ENCODE results near the gene SLIT3.

DNA sequence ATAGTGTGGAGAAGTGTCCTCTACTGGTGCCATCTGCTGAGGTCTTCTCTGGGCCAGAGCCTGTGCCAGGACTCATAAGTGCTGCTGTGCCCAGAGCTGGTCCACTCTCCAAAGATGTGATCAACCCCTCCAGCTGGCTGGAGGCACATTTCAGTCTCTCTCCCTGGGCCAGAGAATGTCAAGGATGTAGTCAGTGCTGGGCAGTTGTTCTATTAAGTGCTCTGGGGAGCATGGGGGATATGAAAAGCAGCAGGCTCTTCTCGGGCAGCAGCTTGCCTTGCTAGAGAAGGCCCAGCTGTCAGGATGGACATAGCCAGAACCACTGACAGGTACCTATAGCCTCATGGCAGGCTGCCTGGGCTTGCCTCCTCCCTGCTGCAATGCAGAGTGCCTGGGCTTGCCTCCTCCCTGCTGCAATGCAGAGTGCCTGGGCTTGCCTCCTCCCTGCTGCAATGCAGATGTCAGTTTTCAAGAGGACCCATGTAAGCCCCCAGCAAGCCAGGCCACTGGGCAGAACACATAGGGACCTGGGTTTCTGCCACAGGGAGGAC, 564.6 kb downstream of the SLIT3 start:
- no peak for TF ChIP-seq POLR2AphosphoS5 (IDR thresholded peaks at IDR 0.05)
- no peak for TF ChIP-seq POLR2A (IDR thresholded peaks at IDR 0.05; ENCODE audit: low read depth)
- no peak for TF ChIP-seq CTCF (IDR thresholded peaks at IDR 0.05)

Data from esophagus muscularis mucosa (tissue), 3 donors.